ENCODE measurements around the gene IGSF10.

IGSF10 gene

DNA sequence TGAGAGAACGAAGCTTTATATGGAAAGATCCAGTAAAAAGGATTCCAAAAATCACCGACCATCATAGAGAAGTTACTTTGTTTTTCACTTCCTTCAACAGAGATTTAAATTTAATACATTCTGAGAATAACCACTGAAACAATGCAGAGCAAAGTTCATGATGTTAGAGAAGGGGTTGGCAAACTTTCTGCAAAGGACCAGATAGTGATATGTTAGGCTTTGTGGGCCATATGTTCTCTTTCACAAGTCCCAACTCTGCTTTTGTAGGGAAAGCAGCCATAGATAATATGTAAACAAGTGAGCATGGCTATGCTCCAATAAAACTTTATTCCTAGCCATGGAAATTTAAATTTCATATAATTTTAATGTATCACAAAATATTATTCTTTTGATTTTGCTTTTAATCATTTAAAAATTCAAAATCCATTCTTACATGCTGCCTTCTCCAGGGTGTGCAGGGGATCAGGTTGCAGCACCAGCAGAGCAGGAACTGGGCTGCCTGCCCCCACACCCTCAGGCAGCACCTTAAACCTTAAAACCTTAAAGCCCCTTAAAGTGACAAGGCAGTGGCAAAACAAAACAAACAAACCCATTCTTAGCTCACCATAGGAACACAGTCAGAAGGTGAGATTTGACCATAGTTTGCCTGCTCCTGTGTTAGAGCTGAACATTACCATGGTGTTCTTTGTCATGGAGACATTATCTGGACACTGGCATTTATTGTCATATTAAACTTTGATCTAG is 16.9 kb upstream of the IGSF10 start:
- TF ChIP-seq FOXP2 (optimal IDR thresholded peaks at IDR 0.05; ENCODE audit: control extremely low read depth, extremely low read length, insufficient read depth) (no peak), POLR2AphosphoS5 (IDR thresholded peaks at IDR 0.05; ENCODE audit: borderline replicate concordance, low read depth, low read length) (no peak), EZH2 (IDR thresholded peaks at IDR 0.05) (no peak)
- no peak overlapping the region for H3K9ac ChIP-seq (ENCODE audit: insufficient read length)
- H3K27ac ChIP-seq: no peak overlapping the region
- H3K9me3 ChIP-seq (ENCODE audit: low read depth, low read length): 0 out of 2 replicates have a peak, but pooled peaks cover 2% of the 10 kb centered on the region
- no peak for DNase-seq (ENCODE audit: low read depth, low spot score)
- no peaks in the 10 kb centered on the region for H3K36me3 ChIP-seq (ENCODE audit: insufficient read depth, low read length)
- H3K4me3 ChIP-seq: no peak overlapping the region

DNA sequence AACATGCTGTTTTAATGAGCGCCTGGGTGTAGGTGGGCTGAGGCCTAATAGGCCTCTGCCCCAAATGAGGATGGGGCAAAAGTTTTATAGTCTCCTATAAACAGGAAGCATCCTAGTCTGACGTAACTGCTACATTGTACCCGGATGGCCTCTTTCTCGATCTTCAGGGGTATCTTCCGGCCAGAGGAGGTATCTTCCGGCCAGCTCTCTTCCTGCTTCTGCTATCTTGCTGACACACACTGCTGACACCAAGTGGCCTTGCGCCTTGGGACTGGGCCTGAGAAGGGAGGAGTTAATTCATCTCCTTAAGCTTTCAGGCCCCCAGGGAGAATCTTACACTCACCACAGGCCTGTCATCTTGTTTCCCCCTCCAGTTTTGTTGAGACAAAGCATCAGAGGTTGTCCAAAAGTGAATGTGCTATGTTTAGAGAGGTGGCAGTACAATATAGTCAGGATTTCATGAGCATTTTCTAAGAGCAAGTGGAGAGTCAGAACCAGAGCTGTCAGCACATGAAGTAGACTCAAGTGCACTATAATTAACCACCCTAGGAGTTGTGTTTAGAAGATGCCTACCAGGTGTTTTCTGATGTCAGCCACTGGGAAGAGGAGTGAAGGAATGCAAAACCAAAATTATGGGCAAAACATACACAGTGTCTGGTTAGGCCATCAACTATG is 15.6 kb upstream of the IGSF10 start:
- Histone ChIP-seq H3K4me3 (no peak overlapping the region), H3K9me3 (ENCODE audit: low read depth, low read length) (no peaks in the 10 kb centered on the region), H3K9ac (ENCODE audit: insufficient read length) (no peak overlapping the region), H3K27ac (no peak overlapping the region), H3K36me3 (ENCODE audit: insufficient read depth, low read length) (no peaks in the 10 kb centered on the region)
- no peak for DNase-seq (ENCODE audit: low read depth, low spot score)
- TF ChIP-seq POLR2AphosphoS5 (IDR thresholded peaks at IDR 0.05; ENCODE audit: borderline replicate concordance, low read depth, low read length) (no peak), FOXP2 (optimal IDR thresholded peaks at IDR 0.05; ENCODE audit: control extremely low read depth, extremely low read length, insufficient read depth) (no peak), EZH2 (IDR thresholded peaks at IDR 0.05) (no peak)

DNA sequence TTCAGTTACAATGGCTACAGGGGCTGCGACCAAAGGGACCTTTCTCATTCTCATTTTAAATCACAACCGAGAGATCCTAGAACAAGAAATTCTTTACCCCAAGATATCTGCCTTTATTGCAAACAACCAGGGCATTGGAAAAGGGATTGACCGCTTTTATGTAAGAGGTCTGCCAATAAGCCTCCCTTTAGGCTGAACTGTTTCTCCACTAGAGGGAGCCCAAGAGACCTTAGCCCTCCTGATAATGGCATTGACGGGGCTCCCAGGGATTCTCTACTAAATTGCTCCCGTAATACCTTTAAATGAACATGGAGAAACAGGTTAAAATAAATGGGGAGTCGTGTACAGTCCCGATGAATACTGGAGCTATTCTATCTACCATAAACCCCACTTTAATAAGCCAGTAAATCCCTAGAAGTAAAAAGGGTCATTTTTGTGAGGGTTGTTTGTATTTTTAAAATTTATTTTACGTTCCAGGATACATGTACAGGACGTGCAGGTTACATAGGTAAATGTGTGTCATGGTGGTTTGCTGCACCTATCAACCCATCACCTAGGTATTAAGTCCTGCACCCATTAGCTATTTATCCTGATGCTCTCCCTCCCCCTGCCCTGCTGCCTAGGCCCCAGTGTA is 7.5 kb upstream of the IGSF10 start:
- DNase-seq (ENCODE audit: low read depth, low spot score): peak; percentile 59
- Histone ChIP-seq H3K9ac (ENCODE audit: insufficient read length) (no peak overlapping the region), H3K9me3 (ENCODE audit: low read depth, low read length) (no peaks in the 10 kb centered on the region), H3K27ac (no peak overlapping the region), H3K4me3 (no peak overlapping the region), H3K36me3 (ENCODE audit: insufficient read depth, low read length) (no peaks in the 10 kb centered on the region)
- TF ChIP-seq POLR2AphosphoS5 (IDR thresholded peaks at IDR 0.05; ENCODE audit: borderline replicate concordance, low read depth, low read length): no peak
- no peak for TF ChIP-seq FOXP2 (optimal IDR thresholded peaks at IDR 0.05; ENCODE audit: control extremely low read depth, extremely low read length, insufficient read depth)
- no peak for TF ChIP-seq EZH2 (IDR thresholded peaks at IDR 0.05)

DNA sequence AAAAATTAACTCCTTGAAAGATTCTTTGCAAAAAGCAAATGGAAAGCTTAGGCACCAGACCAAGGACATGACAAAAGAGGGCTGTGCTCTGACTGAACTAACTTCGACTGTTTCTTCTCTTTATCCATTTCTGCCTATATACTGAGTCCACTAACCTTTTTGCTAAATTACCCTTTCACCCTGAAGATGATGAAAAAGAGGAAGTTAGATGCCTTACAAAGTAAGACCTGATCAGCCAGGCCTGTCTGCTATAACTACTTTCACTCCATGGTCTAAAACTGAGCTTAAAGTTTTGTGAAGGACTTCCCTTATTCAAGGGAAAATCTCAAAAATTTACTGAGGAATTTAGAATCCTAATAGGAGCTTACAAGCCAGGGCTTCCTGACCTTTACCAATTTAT is 6.2 kb upstream of the IGSF10 start:
- Histone ChIP-seq H3K36me3 (ENCODE audit: insufficient read depth, low read length) (no peaks in the 10 kb centered on the region), H3K9me3 (ENCODE audit: low read depth, low read length) (no peaks in the 10 kb centered on the region), H3K27ac (no peak overlapping the region), H3K9ac (ENCODE audit: insufficient read length) (no peak overlapping the region), H3K4me3 (no peak overlapping the region)
- TF ChIP-seq POLR2AphosphoS5 (IDR thresholded peaks at IDR 0.05; ENCODE audit: borderline replicate concordance, low read depth, low read length) (no peak), FOXP2 (optimal IDR thresholded peaks at IDR 0.05; ENCODE audit: control extremely low read depth, extremely low read length, insufficient read depth) (no peak), EZH2 (IDR thresholded peaks at IDR 0.05) (no peak)
- no peak for DNase-seq (ENCODE audit: low read depth, low spot score)

DNA sequence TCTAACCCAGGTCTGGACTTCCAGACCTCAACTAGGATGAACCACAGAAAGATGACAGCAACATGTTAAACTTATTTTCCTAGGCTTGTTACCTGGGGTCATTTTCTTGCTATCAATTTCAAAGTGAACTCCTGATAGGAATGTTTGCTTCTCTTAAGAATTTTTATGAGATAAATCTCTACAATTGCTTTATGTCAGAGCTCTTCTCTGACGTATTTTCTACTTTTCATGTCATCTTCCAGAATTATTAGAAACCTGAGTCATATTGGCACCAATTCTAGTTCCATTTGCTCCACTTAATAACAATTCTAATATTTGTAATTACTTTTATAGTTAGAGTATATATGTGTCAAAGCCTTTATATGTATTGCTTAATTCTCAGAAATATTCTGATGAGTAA is 2.1 kb upstream of the IGSF10 start:
- Histone ChIP-seq H3K9me3 (ENCODE audit: low read depth, low read length) (no peaks in the 10 kb centered on the region), H3K27ac (no peak overlapping the region), H3K9ac (ENCODE audit: insufficient read length) (no peak overlapping the region), H3K36me3 (ENCODE audit: insufficient read depth, low read length) (no peaks in the 10 kb centered on the region), H3K4me3 (no peak overlapping the region)
- no peak for DNase-seq (ENCODE audit: low read depth, low spot score)
- no peak for TF ChIP-seq EZH2 (IDR thresholded peaks at IDR 0.05)
- no peak for TF ChIP-seq FOXP2 (optimal IDR thresholded peaks at IDR 0.05; ENCODE audit: control extremely low read depth, extremely low read length, insufficient read depth)
- TF ChIP-seq POLR2AphosphoS5 (IDR thresholded peaks at IDR 0.05; ENCODE audit: borderline replicate concordance, low read depth, low read length): no peak

DNA sequence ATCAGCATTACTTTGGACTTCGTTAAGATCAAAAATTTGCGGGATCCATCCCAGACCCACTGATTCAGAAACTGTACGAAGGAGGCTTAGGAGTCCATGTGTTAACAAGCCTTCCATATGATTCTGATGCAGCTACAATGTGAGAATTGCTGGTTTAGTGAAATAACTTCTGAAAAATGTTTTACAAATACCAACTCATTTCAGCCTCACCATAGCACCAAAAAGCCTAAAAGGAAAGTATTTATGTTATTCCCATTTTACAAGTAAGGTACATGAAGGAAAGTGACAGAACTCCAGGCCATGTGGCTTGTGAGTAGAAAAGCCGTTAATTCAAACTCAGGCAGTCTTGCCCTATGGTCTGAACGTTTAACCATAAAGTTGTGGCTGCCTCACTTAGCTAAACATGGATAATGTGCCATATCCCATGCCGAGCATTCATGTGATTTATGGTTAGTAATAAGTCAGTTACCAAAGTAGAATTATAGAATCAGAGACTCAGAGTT is 1.5 kb upstream of the IGSF10 start:
- Histone ChIP-seq H3K9ac (ENCODE audit: insufficient read length) (no peak overlapping the region), H3K4me3 (no peak overlapping the region), H3K36me3 (ENCODE audit: insufficient read depth, low read length) (no peaks in the 10 kb centered on the region), H3K9me3 (ENCODE audit: low read depth, low read length) (no peaks in the 10 kb centered on the region), H3K27ac (no peak overlapping the region)
- TF ChIP-seq EZH2 (IDR thresholded peaks at IDR 0.05) (no peak), FOXP2 (optimal IDR thresholded peaks at IDR 0.05; ENCODE audit: control extremely low read depth, extremely low read length, insufficient read depth) (no peak), POLR2AphosphoS5 (IDR thresholded peaks at IDR 0.05; ENCODE audit: borderline replicate concordance, low read depth, low read length) (no peak)
- no peak for DNase-seq (ENCODE audit: low read depth, low spot score)

DNA sequence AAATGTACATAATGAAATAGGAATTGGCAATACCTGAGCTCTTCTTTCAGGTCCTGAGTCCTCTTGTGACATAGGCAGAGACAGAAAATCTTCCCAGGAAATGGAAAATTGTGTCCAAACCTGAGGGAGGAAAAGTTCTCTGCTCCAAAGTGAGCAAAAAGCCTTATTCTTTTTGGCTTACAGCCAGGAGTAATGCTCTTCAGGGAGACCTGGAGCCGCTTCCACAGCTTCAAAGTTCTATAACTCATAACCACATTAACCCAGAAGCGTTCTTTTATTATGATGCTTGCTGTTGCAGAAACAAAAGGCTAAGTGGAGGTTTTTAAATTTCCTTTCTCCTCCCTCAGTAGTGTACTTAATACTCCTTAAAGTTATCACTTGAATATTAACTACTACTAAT is 633 bp downstream of the IGSF10 start:
- H3K9ac ChIP-seq (ENCODE audit: insufficient read length): peak overlapping the region; percentile 66
- no peak overlapping the region for H3K27ac ChIP-seq
- TF ChIP-seq EZH2 (IDR thresholded peaks at IDR 0.05): no peak
- TF ChIP-seq POLR2AphosphoS5 (IDR thresholded peaks at IDR 0.05; ENCODE audit: borderline replicate concordance, low read depth, low read length): no peak
- no peak for TF ChIP-seq FOXP2 (optimal IDR thresholded peaks at IDR 0.05; ENCODE audit: control extremely low read depth, extremely low read length, insufficient read depth)
- peak; percentile 67 for DNase-seq (ENCODE audit: low read depth, low spot score)
- no peaks in the 10 kb centered on the region for H3K36me3 ChIP-seq (ENCODE audit: insufficient read depth, low read length)
- no peaks in the 10 kb centered on the region for H3K9me3 ChIP-seq (ENCODE audit: low read depth, low read length)
- peak overlapping the region; percentile 85 for H3K4me3 ChIP-seq

DNA sequence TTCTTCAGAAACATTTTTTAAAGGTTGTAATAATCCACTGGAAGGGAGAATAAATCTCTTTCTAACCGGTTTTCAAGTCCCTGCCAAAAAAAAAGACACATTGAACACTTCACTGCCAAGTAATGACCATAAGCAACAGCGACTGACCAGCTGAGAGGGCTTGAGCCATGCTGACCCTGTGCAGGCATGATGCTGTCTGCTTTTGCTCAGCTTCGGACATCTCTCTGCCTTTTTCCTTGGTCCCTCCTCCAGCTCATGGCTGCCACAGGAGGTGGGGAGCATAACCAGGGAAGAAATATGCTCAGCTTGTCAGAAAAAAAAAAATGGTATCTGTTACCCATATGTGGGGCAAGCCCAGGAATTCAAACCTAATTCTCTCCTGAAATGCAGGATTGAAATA is 1.5 kb downstream of the IGSF10 start:
- H3K36me3 ChIP-seq (ENCODE audit: insufficient read depth, low read length): no peaks in the 10 kb centered on the region
- no peak overlapping the region for H3K9ac ChIP-seq (ENCODE audit: insufficient read length)
- TF ChIP-seq FOXP2 (optimal IDR thresholded peaks at IDR 0.05; ENCODE audit: control extremely low read depth, extremely low read length, insufficient read depth): no peak
- H3K4me3 ChIP-seq: peak overlapping the region; percentile 85; the same call in 1 of the 2 replicates
- H3K27ac ChIP-seq: no peak overlapping the region
- DNase-seq (ENCODE audit: low read depth, low spot score): no peak
- no peaks in the 10 kb centered on the region for H3K9me3 ChIP-seq (ENCODE audit: low read depth, low read length)

Measured in SK-N-MC (cell line).